Putamen (tissue), 1 donor: Measurements from ENCODE around the gene FLYWCH1.
A peak's percentile ranks its signal among the peaks of the same experiment; 100 is the strongest.
"Not testable (repeated sequence)": the region's sequence is repeated elsewhere in the genome, so short reads cannot be mapped to it uniquely, and the experiment has no call there.

Source experiments
- DNase-seq: peaks from one replicate; pipeline ENCODE4 v3.0.0-alpha.2; 2016; ENCODE audit warnings: low spot score

Gene FLYWCH1

GRCh38 chr16:2898831-2899563, 12.7 kb upstream of the FLYWCH1 start:
- no peak for DNase-seq

DNA sequence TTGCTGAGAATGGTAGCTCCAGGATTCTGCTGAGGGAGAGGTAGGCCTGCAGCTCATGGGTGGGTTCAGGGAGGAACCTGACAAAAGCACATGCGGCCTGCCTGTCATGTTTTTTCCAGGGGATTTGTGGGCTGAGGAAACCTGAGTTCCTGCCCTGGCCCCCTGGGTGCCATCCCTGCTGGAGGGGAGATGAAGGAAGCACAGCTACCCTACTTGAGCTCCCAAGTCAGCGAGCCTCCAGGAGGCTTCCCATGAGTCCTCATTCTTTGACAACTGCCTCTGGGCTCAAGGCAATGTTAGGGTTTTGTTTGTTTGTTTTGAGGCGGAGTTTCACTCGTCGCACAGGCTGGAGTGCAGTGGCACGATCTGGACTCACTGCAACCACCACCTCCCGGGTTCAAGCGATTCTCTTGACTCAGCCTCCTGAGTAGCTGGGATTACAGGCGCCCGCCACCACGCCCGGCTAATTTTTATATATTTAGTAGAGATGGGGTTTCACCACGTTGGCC, 12.1 kb upstream of the FLYWCH1 start:
- no peak for DNase-seq

DNA sequence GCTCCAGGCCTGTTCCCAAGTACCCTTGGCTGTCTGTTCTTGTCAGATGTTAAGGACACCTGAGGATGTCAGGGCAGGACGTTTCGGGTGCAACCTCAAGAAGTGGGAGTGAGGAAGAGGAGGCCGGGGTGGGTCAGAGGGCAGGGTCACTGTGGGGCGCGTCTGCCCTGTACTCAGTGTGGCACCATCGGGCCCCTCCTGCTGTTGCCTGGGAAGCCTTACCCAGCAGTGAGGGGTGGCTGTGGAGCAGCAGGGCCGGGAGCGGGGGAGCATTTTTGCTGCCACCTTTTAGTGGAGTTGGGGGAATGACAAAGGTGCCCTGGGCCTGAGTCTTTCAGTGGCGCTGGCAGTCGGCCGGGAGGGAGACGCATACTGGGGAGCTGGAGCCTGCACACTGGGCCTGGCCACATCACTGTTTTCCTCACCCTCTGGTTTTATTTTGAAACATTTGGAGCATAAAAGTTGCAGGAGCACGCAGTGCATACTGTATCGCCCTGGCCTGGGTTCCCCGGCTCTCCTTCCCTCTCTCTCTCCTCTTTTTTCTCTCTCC, 11.1 kb upstream of the FLYWCH1 start:
- no peak for DNase-seq

- no peak for DNase-seq
Observed at GRCh38 chr16:2902337-2903130, 9.2 kb upstream of the FLYWCH1 start.

GRCh38 chr16:2904100-2904921, 7.4 kb upstream of the FLYWCH1 start:
- peak; percentile 88 for DNase-seq

DNA sequence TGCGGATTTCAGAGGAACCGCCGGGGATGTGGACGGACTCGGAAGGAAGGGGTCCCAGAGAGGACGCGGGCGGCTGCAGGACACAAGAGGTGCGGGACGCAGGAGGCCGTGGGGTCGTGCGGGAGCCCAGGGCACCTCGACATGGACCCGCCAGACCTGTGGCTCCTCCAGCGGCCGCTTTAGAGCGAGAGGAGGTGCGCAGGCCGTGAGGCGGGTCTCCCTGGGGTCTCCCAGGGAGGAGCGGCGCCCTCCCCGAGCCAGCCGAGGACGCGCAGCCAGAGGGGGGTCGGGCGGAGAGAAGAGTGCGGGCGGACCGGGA, 6.8 kb upstream of the FLYWCH1 start:
- no peak for DNase-seq

DNA sequence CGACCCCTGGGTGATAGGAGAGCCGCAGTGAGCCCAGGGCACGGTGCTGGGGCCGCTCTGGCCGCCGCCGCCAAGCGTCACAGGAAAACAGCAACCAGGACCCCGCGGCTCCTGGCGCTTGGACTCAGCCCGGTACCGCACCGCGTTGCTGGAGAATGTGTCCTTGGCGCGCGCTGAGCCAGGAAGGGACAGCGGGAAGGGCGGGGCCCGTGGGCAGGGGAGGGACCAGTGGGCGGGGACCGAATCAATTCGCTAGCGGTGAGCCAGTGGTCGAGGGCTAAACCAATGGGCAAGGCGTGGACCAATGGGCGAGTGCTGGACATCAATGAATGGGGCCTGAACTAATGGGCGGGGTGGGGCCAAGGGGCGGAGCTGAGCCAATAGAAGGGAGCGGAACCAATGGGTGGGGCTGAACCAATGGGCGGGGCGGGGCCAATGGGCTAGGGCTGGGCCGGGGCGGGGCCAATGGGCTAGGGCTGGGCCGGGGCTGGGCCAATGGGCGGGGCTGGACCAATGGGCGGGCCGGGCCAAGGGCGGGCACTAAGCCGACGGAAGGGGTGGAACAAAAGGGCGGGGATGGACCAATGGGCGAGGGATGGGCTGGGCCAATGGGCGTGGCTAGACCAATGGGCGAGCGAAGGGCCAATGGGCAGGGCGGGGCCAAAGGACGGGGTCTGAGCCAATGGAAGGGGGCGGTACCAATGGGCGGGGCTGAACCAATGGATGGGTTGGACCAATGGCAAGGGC, 6.3 kb upstream of the FLYWCH1 start:
- peak; percentile 99 for DNase-seq

- no peak for DNase-seq
Observed at GRCh38 chr16:2905988-2906387, 5.7 kb upstream of the FLYWCH1 start.

GRCh38 chr16:2907084-2907753, 4.5 kb upstream of the FLYWCH1 start:
- not testable (repeated sequence) for DNase-seq

GRCh38 chr16:2910441-2910969, 1.2 kb upstream of the FLYWCH1 start:
- DNase-seq, result no peak

GRCh38 chr16:2912330-2913199, 834 bp downstream of the FLYWCH1 start:
- DNase-seq, result peak; percentile 42

- DNase-seq, result peak; percentile 69
Observed at GRCh38 chr16:2913603-2914002, 1.9 kb downstream of the FLYWCH1 start.

- DNase-seq, result no peak
Observed at GRCh38 chr16:2914233-2914632, 2.5 kb downstream of the FLYWCH1 start.

- DNase-seq, result no peak
Observed at GRCh38 chr16:2915196-2915929, 3.6 kb downstream of the FLYWCH1 start.

- DNase-seq, result peak; percentile 69
Observed at GRCh38 chr16:2919511-2920255, 8.0 kb downstream of the FLYWCH1 start.

DNA sequence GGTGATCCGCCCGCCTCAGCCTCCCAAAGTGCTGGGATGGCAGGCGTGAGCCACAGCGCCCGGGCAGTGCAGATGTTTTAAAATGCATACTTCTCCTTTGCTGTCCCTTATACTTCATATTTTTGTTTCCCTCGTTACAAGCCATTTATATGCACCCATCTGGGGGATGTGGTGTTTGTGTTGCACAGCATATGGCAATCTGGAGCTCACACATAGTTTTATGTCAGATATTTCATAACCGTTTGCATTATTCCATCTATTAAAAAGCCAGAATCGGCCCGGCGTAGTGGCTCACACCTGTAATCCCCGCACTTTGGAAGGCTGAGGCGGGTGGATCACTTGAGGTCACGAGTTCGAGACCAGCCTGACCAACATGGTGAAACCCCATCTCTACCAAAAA, 11.8 kb downstream of the FLYWCH1 start:
- DNase-seq, result no peak

GRCh38 chr16:2924901-2925755, 13.4 kb downstream of the FLYWCH1 start:
- no peak for DNase-seq
